HepG2 (cell line): Measurements from ENCODE around the gene GP1BA. TPM values are rescaled to one million over a fixed set of nuclear protein-coding genes. Genes with fewer than 3 reads are reported as not detected.

Source experiments
- ATAC-seq: fragments of 200-7000 bp; cut with Tn5 transposase; 3 replicates; pipeline ENCODE4 v1.9.1; 2020; ENCODE audit warnings: mild to moderate bottlenecking, moderate library complexity
- BruUV-seq: library from RNA; stranded (reverse); fragments of 400-500 nt; replicated peaks from 2 replicates; lab custom pipeline; 2021; lab: Mats Ljungman, UMichigan
- CTCF ChIA-PET: fragments of 300-600 bp; formaldehyde crosslinking; extraction: SDS; loops from one replicate; lab custom pipeline; 2021; ENCODE audit warnings: low total read pairs, inconsistent platforms, low intra/inter-chr PET ratio; lab: Yijun Ruan, JAX
- POLR2A ChIA-PET: fragments of 350-600 bp; sonication (Branson Sonifier 250); formaldehyde crosslinking; loops from one replicate; lab custom pipeline; 2020; ENCODE audit warnings: antibody characterized with exemption, inconsistent platforms; lab: Yijun Ruan, JAX
- DNase-seq: peaks from one replicate; pipeline ENCODE4 v3.0.0-alpha.2; 2015; ENCODE audit warnings: low spot score
- FAIRE-seq: peaks from 3 replicates; lab custom pipeline; 2011; peaks lifted over from hg19 to GRCh38; lab: Jason Lieb, UNC
- H2AFZ ChIP-seq: one replicate; pipeline ENCODE4 v1.6.1; 2011; ENCODE audit warnings: low read length, inconsistent platforms
- H3K27ac ChIP-seq: fragments of 300-600 bp; 3 replicates; pipeline ENCODE4 v1.8.0; 2011; ENCODE audit warnings: mixed run types, mild to moderate bottlenecking, mixed read lengths, low read length, inconsistent platforms; ENCODE audit not compliant: insufficient read depth; ENCODE audit errors: extremely low read length
- H3K27me3 ChIP-seq, 2 experiments: fragments of 200-600 bp in 1 of 2; 2 replicates in 1 of 2; 3 replicates in 1 of 2; pipeline versions ENCODE4 v1.6.0 to v1.8.0; 2011; ENCODE audit warnings: low read length in 2 of 2, mild to moderate bottlenecking in 2 of 2, moderate library complexity in 2 of 2, inconsistent platforms in 1 of 2; ENCODE audit not compliant: insufficient read depth in 2 of 2, control insufficient read depth in 1 of 2
- H3K36me3 ChIP-seq, 2 experiments: fragments of 200-600 bp in 1 of 2; replicated peaks in 1 of 2; 2 replicates in 1 of 2; 3 replicates in 1 of 2; pipeline versions ENCODE4 v1.5.1 to v1.8.0; 2011; ENCODE audit warnings: low read length in 2 of 2, inconsistent platforms in 1 of 2; ENCODE audit not compliant: insufficient read depth in 2 of 2, control insufficient read depth in 1 of 2
- H3K4me1 ChIP-seq: 2 replicates; pipeline ENCODE4 v1.5.1; 2012; ENCODE audit warnings: low read length, inconsistent platforms; ENCODE audit not compliant: insufficient read depth
- H3K4me2 ChIP-seq: 2 replicates; pipeline ENCODE4 v1.6.0; 2011; ENCODE audit warnings: low read depth, low read length, inconsistent platforms
- H3K4me3 ChIP-seq, 3 experiments: fragments of 200-600 bp in 1 of 3; sonication (generic), shearing (Covaris generic) in 1 of 3; replicated peaks in 1 of 3; 2 replicates each; pipeline ENCODE4 v1.5.1; 2011 to 2016; ENCODE audit warnings: low read length in 3 of 3, inconsistent platforms in 2 of 3, low read depth in 2 of 3, mild to moderate bottlenecking in 2 of 3, control low read depth in 1 of 3, mixed read lengths in 1 of 3; ENCODE audit not compliant: insufficient read depth in 1 of 3
- H3K79me2 ChIP-seq: one replicate; pipeline ENCODE4 v1.6.1; 2011; ENCODE audit warnings: low read length, inconsistent platforms; ENCODE audit not compliant: insufficient read depth
- H3K9ac ChIP-seq: 2 replicates; pipeline ENCODE4 v1.6.0; 2011; ENCODE audit warnings: mild to moderate bottlenecking, low read depth, low read length, inconsistent platforms; ENCODE audit not compliant: insufficient read depth
- H3K9me3 ChIP-seq: 2 replicates; pipeline ENCODE4 v1.5.1; 2012; ENCODE audit warnings: mild to moderate bottlenecking, low read length
- H4K20me1 ChIP-seq: 2 replicates; pipeline ENCODE4 v1.6.0; 2011; ENCODE audit warnings: inconsistent platforms, mild to moderate bottlenecking, low read length, moderate library complexity; ENCODE audit not compliant: insufficient read depth
- AGO2 ChIP-seq: fragments of 200-400 bp; formaldehyde crosslinking; optimal IDR thresholded peaks from 2 replicates; pipeline ENCODE3; 2017; ENCODE audit warnings: mild to moderate bottlenecking, low read depth, low read length, moderate library complexity
- GATAD1 ChIP-seq: IDR thresholded peaks from 2 replicates; pipeline ENCODE4 v1.6.1; 2016; ENCODE audit warnings: missing genetic modification reagents, missing compliant biosample characterization
- HDAC2 ChIP-seq: sonication (generic); formaldehyde crosslinking; IDR thresholded peaks from 2 replicates; pipeline ENCODE4 v1.4.0; 2020; ENCODE audit warnings: missing genetic modification reagents
- HMG20A ChIP-seq: IDR thresholded peaks from 2 replicates; pipeline ENCODE4 v1.6.1; 2016; ENCODE audit warnings: borderline replicate concordance
- HOXA9 ChIP-seq: sonication (generic); formaldehyde crosslinking; IDR thresholded peaks from 2 replicates; pipeline ENCODE4 v1.8.1; 2022; ENCODE audit warnings: missing genetic modification reagents, mild to moderate bottlenecking, moderate library complexity, borderline replicate concordance
- IRX3 ChIP-seq: sonication (generic); formaldehyde crosslinking; IDR thresholded peaks from 2 replicates; pipeline ENCODE4 v1.8.1; 2023; ENCODE audit warnings: mild to moderate bottlenecking, low read depth, missing genetic modification reagents, borderline replicate concordance
- JARID2 ChIP-seq: sonication (generic); formaldehyde crosslinking; IDR thresholded peaks from 2 replicates; pipeline ENCODE4 v1.8.1; 2023; ENCODE audit warnings: missing genetic modification reagents, inconsistent platforms; ENCODE audit not compliant: insufficient replicate concordance
- PAXIP1 ChIP-seq: sonication (generic); formaldehyde crosslinking; conservative IDR thresholded peaks from 2 replicates; pipeline ENCODE4 v1.4.0; 2020; ENCODE audit warnings: mild to moderate bottlenecking, missing genetic modification reagents, moderate library complexity
- SETDB1 ChIP-seq: sonication (generic); formaldehyde crosslinking; IDR thresholded peaks from 2 replicates; pipeline ENCODE4 v1.5.1; 2020; ENCODE audit warnings: missing genetic modification reagents, mild to moderate bottlenecking, borderline replicate concordance
- TOE1 ChIP-seq: sonication (generic); formaldehyde crosslinking; IDR thresholded peaks from 2 replicates; pipeline ENCODE4 v1.4.0; 2020; ENCODE audit warnings: mild to moderate bottlenecking, missing genetic modification reagents
- ZBTB49 ChIP-seq: sonication (generic); formaldehyde crosslinking; IDR thresholded peaks from 2 replicates; pipeline ENCODE4 v1.4.0; 2020; ENCODE audit warnings: missing genetic modification reagents, borderline replicate concordance
- ZFY ChIP-seq: sonication (generic); formaldehyde crosslinking; IDR thresholded peaks from 2 replicates; pipeline ENCODE4 v1.4.0; 2020; ENCODE audit warnings: missing genetic modification reagents
- ZIK1 ChIP-seq: sonication (generic); formaldehyde crosslinking; IDR thresholded peaks from 2 replicates; pipeline ENCODE4 v1.5.0; 2020; ENCODE audit warnings: mild to moderate bottlenecking, low read depth, missing genetic modification reagents, borderline replicate concordance
- ZNF121 ChIP-seq: sonication (generic); formaldehyde crosslinking; IDR thresholded peaks from 2 replicates; pipeline ENCODE4 v1.5.0; 2020; ENCODE audit warnings: mild to moderate bottlenecking, missing genetic modification reagents
- ZNF644 ChIP-seq: IDR thresholded peaks from 2 replicates; pipeline ENCODE4 v1.6.1; 2016; ENCODE audit warnings: low read depth
- ZNF773 ChIP-seq: sonication (generic); formaldehyde crosslinking; IDR thresholded peaks from 2 replicates; pipeline ENCODE4 v1.4.0; 2020; ENCODE audit warnings: missing genetic modification reagents, borderline replicate concordance
- WGBS: methylation state at CpG from one replicate; pipeline ENCODE4 v1.1.6; 2017; ENCODE audit warnings: low lambda C conversion rate; 5-methylcytosine and 5-hydroxymethylcytosine counted together
- in situ Hi-C: cut with HindIII; loops from 2 replicates; pipeline ENCODE4 v1.10.0; 2017; ENCODE audit warnings: low pct_unique_long_range_greater_than_20kb; ENCODE audit not compliant: extremely low pct_ligation_motif_present
- intact Hi-C: fragments of 100-400 bp; cut with micrococcal nuclease; formaldehyde crosslinking; loops from one replicate; pipeline ENCODE4 v1.10.0; 2022; ENCODE audit not compliant: unreplicated experiment
- polyA plus RNA-seq, 8 experiments: library from polyadenylated mRNA; depleted of rRNA in 3 of 8; stranded (reverse) in 7 of 8; unstranded in 1 of 8; fragments of >200 nt; fragmentation: Illumina TruSeq in 4 of 8; extraction: Trizol in 4 of 8; gene quantifications; 2 replicates each; pipeline versions ENCODE4 v1.2.1 to v1.2.3, GENCODE V29; 2011 to 2016; ENCODE audit warnings: low read depth in 4 of 8, missing spikeins in 1 of 8, mixed read lengths in 1 of 8; ENCODE audit not compliant: insufficient read depth in 1 of 8
- total RNA-seq, 5 experiments: library from RNA; depleted of rRNA; stranded (reverse); fragments of >200 nt; fragmentation: Illumina TruSeq; extraction: Trizol; gene quantifications; 2 replicates each; pipeline ENCODE4 v1.2.3, GENCODE V29; 2016; ENCODE audit warnings: low read depth in 1 of 5
- TF ChIP-seq, protein P1 (sequence below): conservative IDR thresholded peaks from 2 replicates; pipeline ENCODE4 v1.6.1; 2018; ENCODE audit warnings: missing genetic modification reagents

GP1BA gene
- total and polyA plus RNA-seq, 2 of the 13 experiments (the other 11 are each of a cell fraction or from before 2014, with no cell fraction given) = not detected

- no peaks in the 10 kb centered on the region for H3K36me3 ChIP-seq
- intact Hi-C loops = loop anchor here (5.0 to 10.0 kb wide), 3 partner anchors 44 to 156 kb away; partner anchors contain the start of genes ENO3 and SPAG7
- no peaks in the 10 kb centered on the region for H3K27me3 ChIP-seq
- CTCF ChIA-PET = interaction anchor here (0.6 to 1.7 kb wide), 2 partner anchors 26 to 33 kb away, joined by 3 to 10 read pairs; no protein-coding TSS in a partner anchor
- H3K27ac ChIP-seq = peak overlapping the region; percentile 43
- ATAC-seq (peak; percentile 85), FAIRE-seq (no peak), DNase-seq (peak; percentile 77)
- no peaks in the 10 kb centered on the region for H4K20me1 ChIP-seq
- H3K79me2 ChIP-seq = no peaks in the 10 kb centered on the region
- no peaks in the 10 kb centered on the region for H3K9me3 ChIP-seq
- in situ Hi-C loops = loop anchor here (10.0 kb wide), 1 partner anchor 146 kb away; no protein-coding TSS in a partner anchor
- no TSS peak for BruUV-seq
- peak overlapping the region; percentile 44 to 71 (median 45) for H3K4me3 ChIP-seq
- peaks cover 71% of the 10 kb centered on the region for H3K4me1 ChIP-seq
- WGBS = 0% methylated on average over 1 of the region's 10 CpGs
- H3K4me2 ChIP-seq = peak overlapping the region; percentile 100
- peak overlapping the region; percentile 31 for H2AFZ ChIP-seq
- H3K9ac ChIP-seq = peak overlapping the region; percentile 69
- POLR2A ChIA-PET = interaction anchor here (0.9 to 2.9 kb wide), 15 partner anchors 12 to 200 kb away, joined by 3 to 103 read pairs (median 8); partner anchors contain the start of genes ENO3, GLTPD2, INCA1 and KIF1C
- TF ChIP-seq ZNF773 (CRISPR knock-in tag) = no peak
- no peak for TF ChIP-seq ZNF121 (CRISPR knock-in tag)
- TF ChIP-seq AGO2 = no peak
- no peak for TF ChIP-seq HOXA9
- TF ChIP-seq ZNF644 (CRISPR knock-in tag) = peak; percentile 35; the same call in 1 of the 2 replicates
- TF ChIP-seq, protein P1, sequence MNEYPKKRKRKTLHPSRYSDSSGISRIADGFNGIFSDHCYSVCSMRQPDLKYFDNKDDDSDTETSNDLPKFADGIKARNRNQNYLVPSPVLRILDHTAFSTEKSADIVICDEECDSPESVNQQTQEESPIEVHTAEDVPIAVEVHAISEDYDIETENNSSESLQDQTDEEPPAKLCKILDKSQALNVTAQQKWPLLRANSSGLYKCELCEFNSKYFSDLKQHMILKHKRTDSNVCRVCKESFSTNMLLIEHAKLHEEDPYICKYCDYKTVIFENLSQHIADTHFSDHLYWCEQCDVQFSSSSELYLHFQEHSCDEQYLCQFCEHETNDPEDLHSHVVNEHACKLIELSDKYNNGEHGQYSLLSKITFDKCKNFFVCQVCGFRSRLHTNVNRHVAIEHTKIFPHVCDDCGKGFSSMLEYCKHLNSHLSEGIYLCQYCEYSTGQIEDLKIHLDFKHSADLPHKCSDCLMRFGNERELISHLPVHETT (CRISPR knock-in tag) = 0 out of 2 replicates have a peak, but pooled peaks have one; percentile 36
- TF ChIP-seq GATAD1 = peak; percentile 62
- peak; percentile 84 for TF ChIP-seq HDAC2 (CRISPR knock-in tag)
- no peak for TF ChIP-seq IRX3
- no peak; the same call in 1 of the 2 replicates for TF ChIP-seq ZFY
- TF ChIP-seq PAXIP1 (CRISPR knock-in tag) = peak; percentile 71
- no peak for TF ChIP-seq JARID2 (CRISPR knock-in tag)
- 0 out of 2 replicates have a peak, but pooled peaks have one; percentile 50 for TF ChIP-seq ZIK1
- no peak for TF ChIP-seq SETDB1 (CRISPR knock-in tag)
- TF ChIP-seq TOE1 (CRISPR knock-in tag) = no peak
- peak; percentile 40; the same call in 1 of the 2 replicates for TF ChIP-seq HMG20A (CRISPR knock-in tag)
- TF ChIP-seq ZBTB49 = peak; percentile 30; the same call in 1 of the 2 replicates
These were observed 23.8 kb upstream of the GP1BA start for GRCh38 chr17:4908301-4908700.
